ENCODE measurements around the gene HHIPL1. TPM values are rescaled to one million over a fixed set of nuclear protein-coding genes. Genes with fewer than 3 reads are reported as not detected.

Gene HHIPL1
- total RNA-seq, 1 experiment from 2014 or later = 2.1 TPM

DNA sequence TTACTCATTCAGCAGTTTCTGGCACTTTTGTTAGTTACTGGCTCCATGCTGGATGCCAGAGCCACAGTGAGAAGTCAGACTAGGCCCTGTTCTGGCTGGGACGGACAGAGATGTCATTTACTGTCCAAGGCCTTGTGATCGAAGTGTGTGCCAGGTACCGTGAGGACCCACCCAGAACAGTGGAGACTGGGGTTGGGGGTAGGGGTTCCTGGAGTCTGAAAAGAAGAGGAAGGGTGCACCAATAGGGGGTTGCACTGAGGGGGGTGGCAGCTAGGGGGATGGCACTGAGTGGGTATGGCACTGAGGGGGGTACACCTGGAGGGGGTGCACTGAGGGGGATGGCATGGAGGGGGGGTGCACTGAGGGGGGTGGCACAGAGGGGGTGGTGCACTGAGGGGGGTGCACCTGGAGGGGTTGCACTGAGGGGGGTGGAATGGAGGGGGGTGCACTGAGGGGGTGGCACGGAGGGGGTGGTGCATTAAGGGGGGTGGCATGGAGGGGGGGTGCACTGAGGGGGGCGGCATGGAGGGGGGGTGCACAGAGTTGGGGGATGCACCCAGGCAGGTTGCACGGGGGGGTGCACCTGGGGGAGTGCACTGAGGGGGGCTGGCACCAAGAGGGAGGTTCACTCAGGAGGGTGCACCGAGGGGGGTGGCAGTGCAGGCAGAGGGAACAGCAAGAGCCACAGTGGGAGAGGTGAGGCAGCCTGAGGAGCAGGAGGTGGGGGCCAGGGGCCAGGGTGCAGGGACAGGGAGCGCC is 28.6 kb downstream of the HHIPL1 start:
- in situ Hi-C loops (cut with HindIII; ENCODE audit: low pct_unique_long_range_greater_than_20kb, low sequenced_read_pairs) = no loop called here

DNA sequence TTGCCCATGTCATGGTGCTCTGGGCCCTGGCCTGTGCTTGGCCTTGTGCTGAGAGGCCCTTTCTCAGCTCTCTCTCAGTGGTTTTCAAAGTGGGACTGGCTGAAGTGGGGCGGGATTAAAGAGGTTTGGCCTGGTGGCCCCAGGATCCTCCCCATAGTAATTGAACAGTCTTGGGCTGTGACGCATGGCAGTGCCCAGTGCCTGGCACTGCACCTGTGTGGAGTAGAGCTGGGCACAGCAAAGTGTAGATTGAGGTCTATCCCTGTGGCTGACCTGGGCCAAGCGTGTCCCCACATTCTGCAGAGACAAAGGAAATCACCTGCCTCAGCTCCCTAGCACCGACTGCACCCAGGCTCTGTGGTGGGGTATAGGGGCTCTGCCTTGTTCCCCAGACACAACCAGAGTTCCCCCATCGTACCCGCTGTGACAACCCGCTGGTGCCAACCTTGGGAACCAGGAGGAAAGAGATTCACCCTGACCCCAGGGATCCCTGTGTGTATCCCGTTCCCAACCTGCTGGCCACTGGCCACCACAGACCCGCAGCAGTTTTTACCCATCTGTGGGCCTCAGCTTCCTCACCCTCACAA is 29.2 kb downstream of the HHIPL1 start:
- TF ChIP-seq CTCF (IDR thresholded peaks at IDR 0.05) (no peak), SIN3A (IDR thresholded peaks at IDR 0.05; ENCODE audit: borderline replicate concordance, insufficient read depth, low read depth, low read length) (no peak), TCF7L2 (IDR thresholded peaks at IDR 0.05; ENCODE audit: low read depth, low read length) (no peak), POLR2AphosphoS5 (IDR thresholded peaks at IDR 0.05; ENCODE audit: low read depth, low read length) (no peak)
- TF ChIP-seq, protein P1, sequence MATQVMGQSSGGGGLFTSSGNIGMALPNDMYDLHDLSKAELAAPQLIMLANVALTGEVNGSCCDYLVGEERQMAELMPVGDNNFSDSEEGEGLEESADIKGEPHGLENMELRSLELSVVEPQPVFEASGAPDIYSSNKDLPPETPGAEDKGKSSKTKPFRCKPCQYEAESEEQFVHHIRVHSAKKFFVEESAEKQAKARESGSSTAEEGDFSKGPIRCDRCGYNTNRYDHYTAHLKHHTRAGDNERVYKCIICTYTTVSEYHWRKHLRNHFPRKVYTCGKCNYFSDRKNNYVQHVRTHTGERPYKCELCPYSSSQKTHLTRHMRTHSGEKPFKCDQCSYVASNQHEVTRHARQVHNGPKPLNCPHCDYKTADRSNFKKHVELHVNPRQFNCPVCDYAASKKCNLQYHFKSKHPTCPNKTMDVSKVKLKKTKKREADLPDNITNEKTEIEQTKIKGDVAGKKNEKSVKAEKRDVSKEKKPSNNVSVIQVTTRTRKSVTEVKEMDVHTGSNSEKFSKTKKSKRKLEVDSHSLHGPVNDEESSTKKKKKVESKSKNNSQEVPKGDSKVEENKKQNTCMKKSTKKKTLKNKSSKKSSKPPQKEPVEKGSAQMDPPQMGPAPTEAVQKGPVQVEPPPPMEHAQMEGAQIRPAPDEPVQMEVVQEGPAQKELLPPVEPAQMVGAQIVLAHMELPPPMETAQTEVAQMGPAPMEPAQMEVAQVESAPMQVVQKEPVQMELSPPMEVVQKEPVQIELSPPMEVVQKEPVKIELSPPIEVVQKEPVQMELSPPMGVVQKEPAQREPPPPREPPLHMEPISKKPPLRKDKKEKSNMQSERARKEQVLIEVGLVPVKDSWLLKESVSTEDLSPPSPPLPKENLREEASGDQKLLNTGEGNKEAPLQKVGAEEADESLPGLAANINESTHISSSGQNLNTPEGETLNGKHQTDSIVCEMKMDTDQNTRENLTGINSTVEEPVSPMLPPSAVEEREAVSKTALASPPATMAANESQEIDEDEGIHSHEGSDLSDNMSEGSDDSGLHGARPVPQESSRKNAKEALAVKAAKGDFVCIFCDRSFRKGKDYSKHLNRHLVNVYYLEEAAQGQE (IDR thresholded peaks at IDR 0.05; ENCODE audit: insufficient read depth in 1 of 2, low read depth in 2 of 2, low read length in 1 of 2) = no peak
- H3K27ac ChIP-seq (ENCODE audit: low read length) = no peak overlapping the region
- no peak overlapping the region for H3K4me3 ChIP-seq (ENCODE audit: low read depth in 2 of 2, low read length in 2 of 2)
- in situ Hi-C loops (cut with HindIII; ENCODE audit: low pct_unique_long_range_greater_than_20kb, low sequenced_read_pairs) (no loop called here), intact Hi-C loops (cut with micrococcal nuclease; ENCODE audit: unreplicated experiment) (no loop called here)
- H3K27me3 ChIP-seq (ENCODE audit: control insufficient read depth, insufficient read depth, low read length) = no peaks in the 10 kb centered on the region
- no TSS peak for BruUV-seq (replicated peaks)
- POLR2A ChIA-PET = no interaction called here
- CTCF ChIA-PET = no interaction called here
- H3K36me3 ChIP-seq (ENCODE audit: control insufficient read depth, insufficient read depth, low read length) = no peaks in the 10 kb centered on the region
- DNase-seq (ENCODE audit: low read depth, low spot score) (no peak), ATAC-seq (no peak)
- H3K9me3 ChIP-seq (ENCODE audit: control insufficient read depth, insufficient read depth, low read depth, low read length) = no peaks in the 10 kb centered on the region
- H3K4me1 ChIP-seq (ENCODE audit: control insufficient read depth, insufficient read depth, low read length) = no peaks in the 10 kb centered on the region

More for the DNA sequence above, 28.6 kb downstream of the HHIPL1 start:
- BruUV-seq (replicated peaks) = no TSS peak
- no peak overlapping the region for H3K27ac ChIP-seq (ENCODE audit: low read length)
- intact Hi-C loops (cut with micrococcal nuclease; ENCODE audit: unreplicated experiment) = no loop called here
- H3K9me3 ChIP-seq (ENCODE audit: control insufficient read depth, insufficient read depth, low read depth, low read length) = no peaks in the 10 kb centered on the region
- ATAC-seq (no peak), DNase-seq (ENCODE audit: low read depth, low spot score) (no peak)
- H3K27me3 ChIP-seq (ENCODE audit: control insufficient read depth, insufficient read depth, low read length) = no peaks in the 10 kb centered on the region
- no peaks in the 10 kb centered on the region for H3K36me3 ChIP-seq (ENCODE audit: control insufficient read depth, insufficient read depth, low read length)
- ChIA-PET POLR2A (no interaction called here), CTCF (no interaction called here)
- no peaks in the 10 kb centered on the region for H3K4me1 ChIP-seq (ENCODE audit: control insufficient read depth, insufficient read depth, low read length)
- no peak overlapping the region for H3K4me3 ChIP-seq (ENCODE audit: low read depth in 2 of 2, low read length in 2 of 2)
- TF ChIP-seq POLR2AphosphoS5 (IDR thresholded peaks at IDR 0.05; ENCODE audit: low read depth, low read length) (no peak), TCF7L2 (IDR thresholded peaks at IDR 0.05; ENCODE audit: low read depth, low read length) (no peak), SIN3A (IDR thresholded peaks at IDR 0.05; ENCODE audit: borderline replicate concordance, insufficient read depth, low read depth, low read length) (no peak), CTCF (IDR thresholded peaks at IDR 0.05) (no peak)
- TF ChIP-seq, protein P1 (IDR thresholded peaks at IDR 0.05; ENCODE audit: insufficient read depth in 1 of 2, low read depth in 2 of 2, low read length in 1 of 2) = no peak
